Fibroblast of skin of back (primary cell): Measurements from ENCODE around the gene TMC7. TPM values are rescaled to one million over a fixed set of nuclear protein-coding genes. Genes with fewer than 3 reads are reported as not detected.
"Not testable (repeated sequence)": the region's sequence is repeated elsewhere in the genome, so short reads cannot be mapped to it uniquely, and the experiment has no call there.

Source experiments
- DNase-seq: peaks from one replicate; pipeline ENCODE4 v3.0.0-alpha.2; 2013
- polyA plus RNA-seq, 2 experiments: library from polyadenylated mRNA; unstranded; fragments of 120-200 nt; gene quantifications; one replicate each; pipeline ENCODE4 v1.2.1, GENCODE V29; 2013; ENCODE audit not compliant: insufficient read length in 2 of 2

TMC7 gene
- 0.54 TPM for polyA plus RNA-seq (2013, experiment 1 of 2; ENCODE audit: insufficient read length)
- 0.43 TPM for polyA plus RNA-seq (2013, experiment 2 of 2; ENCODE audit: insufficient read length)

DNA sequence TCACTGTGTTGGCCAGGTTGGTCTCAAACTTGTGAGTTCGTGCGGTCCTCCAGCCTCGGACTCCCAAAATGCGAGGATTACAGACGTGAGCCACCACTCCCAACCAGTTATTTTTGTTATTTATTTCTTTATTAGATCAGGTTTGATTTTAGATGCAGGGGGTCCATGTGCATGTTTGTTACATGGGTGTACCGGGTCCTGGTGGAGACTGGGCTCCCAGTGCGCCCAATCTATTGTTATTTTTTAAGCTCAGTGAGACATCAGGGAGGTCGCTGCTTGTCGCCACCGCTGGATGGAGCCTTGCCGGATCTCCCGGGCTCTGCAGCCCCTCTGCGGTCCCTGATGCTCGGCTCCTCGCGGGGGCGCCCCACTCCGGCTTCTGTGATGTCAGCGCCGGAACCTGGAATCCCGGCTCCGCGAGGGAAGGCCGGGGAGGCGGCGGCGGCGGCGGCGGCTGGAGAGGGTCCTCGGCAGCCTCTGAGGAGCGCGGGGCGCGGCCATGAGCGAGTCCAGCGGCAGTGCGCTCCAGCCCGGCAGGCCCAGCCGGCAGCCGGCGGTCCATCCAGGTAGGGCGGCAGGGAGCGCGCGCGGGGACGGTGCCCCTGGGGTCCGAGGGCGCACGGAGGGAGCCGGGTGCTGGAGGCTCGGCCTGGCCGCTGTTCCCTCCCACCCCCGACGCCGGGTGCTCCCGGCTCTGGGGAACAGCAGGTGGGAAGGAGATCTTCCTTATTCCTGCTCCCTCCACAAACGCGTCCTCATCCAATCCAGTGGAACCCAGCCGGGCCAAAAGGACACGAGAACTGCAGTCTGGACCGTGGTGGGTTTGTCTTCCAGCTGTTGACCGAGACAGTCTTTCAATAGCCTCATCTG, at the start of gene TMC7:
Gene TMC7 (plus strand): TSS at position 370 of the 870 bp plus-strand sequence. CDS start 130 bp downstream, at position 500.
- DNase-seq = peak; percentile 88

DNA sequence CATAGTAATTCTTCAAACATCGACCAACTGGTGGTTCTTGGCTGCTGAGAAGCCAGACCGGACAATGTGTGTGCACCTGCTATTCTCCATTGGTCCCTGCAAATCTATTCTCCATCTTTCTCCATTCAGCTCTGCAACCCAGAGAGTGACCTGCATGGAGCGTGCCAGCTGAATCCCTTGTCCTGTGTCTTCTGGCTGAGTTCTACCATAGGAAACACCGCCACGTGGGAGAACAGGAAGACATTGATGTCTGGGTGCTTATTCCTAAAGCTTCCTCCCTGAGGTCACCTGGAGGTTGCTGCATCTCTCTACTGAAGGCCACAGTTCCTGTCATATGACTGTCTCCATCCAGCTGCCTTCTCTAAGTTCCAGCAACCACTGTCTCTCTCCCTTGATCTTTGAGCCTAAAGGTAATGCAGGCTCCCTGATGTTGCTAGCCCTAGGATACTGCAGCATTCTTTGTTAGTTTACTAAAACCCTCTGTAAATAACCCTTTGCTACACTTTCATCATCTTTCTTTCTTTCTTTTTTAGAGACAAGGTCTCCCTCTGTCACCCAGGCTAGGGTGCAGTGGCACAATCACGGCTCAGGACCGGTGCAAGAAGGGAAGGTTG, 46.9 kb upstream of the TMC7 start:
- no peak for DNase-seq

DNA sequence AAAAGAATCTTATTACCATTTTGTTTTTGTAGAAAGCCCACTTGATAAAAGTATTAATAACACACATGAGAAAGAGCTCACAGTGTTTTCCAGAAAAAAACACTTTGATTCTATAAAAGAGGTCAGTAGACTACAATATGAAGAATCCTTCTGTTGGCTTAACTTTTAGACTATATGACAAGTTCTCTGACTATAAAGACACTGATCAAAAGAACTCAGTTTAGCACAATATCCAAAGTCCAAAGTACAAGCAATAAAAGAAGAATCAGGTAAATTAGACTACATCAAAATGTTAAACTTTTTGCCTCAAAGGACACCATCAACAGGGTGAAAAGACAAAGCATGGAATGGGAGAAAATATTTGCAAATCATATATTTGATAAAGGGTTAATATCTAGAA, 46.3 kb upstream of the TMC7 start:
- DNase-seq = no peak

DNA sequence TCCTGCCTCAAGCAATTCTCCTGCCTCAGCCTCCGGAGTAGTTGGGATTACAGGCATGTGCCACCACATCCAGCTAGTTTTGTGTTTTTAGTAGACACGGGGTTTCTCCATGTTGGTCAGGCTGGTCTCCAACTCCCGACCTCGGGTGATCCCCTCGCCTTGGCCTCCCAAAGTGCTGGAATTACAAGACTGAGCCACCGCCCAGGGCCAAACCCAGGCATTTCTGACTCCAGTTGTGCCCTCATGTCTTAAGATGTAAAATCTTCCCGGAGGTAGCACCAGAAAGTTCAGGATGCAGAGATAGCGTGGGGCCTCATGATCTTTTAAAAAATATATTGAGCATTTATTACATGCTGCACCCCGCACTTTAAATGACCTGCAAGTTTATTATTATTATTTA, 44.7 kb upstream of the TMC7 start:
- DNase-seq = no peak

DNA sequence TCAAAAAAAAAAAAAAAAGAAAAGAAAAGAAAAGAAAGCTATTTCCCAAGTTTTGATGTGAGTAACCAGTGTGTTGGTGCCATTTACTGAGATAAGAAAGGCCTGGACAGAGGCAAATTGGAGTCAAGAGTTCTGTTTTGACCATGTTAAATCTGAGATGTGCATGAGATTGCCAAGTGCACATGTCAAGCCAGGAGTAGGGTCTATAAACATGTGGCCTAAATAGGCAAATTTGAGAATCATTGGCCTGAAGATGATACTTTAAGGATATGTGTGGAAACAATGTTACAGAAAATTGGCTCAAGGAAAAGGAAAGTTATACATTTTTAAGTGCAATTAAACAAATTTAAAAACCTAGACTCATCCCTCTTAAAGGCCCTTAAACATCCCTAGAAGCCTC, 42.3 kb upstream of the TMC7 start:
- no peak for DNase-seq

DNA sequence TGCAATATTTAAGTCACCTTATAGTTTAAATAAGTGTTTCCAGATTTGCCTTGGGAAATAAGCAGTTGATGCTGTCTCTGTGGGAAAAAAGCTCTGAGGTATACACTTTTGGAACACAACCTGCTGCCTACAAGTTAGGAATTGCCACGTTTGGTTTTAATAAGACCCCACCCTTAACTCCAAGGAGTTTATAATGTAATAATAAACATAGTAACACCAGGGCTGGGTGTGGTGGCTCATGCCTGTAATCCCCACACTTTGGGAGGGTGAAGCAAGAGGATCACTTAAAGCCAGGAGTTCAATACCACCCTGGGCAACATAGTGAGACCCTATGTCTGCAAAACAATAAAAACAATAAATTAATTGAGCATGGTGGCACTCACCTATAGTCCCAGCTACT, 41.7 kb upstream of the TMC7 start:
- DNase-seq = no peak

DNA sequence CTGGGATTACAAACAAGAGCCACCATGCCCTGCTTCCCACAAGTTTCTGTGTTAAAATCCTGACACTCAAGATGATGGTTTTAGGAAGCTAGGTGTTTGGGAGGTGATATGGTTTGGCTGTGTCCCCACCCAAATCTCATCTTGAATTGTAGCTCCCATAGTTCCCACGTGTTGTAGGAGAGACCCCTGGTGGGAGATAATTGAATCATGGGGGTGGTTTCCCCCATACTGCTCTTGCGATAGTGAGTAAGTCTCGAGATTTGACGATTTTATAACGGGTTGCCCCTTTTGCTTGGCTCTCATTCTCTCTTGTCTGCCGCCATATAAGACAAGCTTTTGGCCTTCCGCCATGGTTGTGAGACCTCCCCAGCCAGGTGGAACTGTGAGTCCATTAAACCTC, 40.3 kb upstream of the TMC7 start:
- DNase-seq = no peak

DNA sequence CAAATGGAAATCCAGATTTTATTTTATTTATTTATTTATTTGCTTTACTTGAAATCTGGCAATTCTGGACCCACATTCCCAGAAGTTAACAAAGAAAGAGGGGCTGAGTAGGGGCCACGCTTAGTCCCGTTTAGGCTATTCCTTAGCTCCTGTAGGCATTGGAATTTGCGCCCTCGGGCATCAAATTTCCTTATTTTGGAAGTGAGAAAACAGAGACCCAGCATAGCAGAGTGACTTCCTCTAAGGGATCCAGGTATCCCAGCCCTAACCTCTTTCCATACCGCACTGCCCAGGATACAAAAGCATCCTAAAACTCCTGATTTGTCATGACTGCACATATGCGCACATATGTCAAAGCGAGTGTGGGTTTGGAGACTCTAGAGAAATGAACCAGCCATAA, 38.5 kb upstream of the TMC7 start:
- DNase-seq = no peak

DNA sequence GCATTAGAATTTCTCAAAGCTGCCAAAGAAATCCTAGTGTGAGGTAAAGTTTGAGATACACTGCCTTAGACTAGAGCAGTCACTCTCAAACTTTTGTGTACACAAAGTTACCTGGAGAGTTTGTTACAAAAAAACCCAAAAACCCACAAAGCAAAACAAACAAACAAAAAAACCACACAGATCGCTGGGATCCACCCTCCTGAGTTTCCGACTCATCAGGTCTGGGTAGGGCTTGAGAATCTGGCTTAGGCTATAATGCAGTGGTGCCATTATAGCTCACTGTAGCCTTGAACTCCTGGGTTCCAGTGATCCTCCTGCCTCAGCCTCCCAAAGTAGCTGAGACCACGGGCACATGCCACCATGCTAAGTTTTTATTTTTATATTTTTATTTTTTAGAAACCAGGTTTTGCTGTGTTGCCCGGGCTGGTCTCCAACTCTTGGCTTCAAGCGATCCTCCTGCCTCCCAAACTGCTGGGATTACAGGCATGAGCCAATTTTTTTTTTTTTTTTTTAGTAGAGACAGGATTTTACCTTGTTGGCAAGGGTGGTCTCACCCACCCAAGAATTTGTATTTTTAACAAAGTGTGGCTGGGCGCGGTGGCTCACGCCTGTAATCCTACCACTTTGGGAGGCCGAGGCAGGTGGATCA, 35.2 kb upstream of the TMC7 start:
- DNase-seq = no peak

DNA sequence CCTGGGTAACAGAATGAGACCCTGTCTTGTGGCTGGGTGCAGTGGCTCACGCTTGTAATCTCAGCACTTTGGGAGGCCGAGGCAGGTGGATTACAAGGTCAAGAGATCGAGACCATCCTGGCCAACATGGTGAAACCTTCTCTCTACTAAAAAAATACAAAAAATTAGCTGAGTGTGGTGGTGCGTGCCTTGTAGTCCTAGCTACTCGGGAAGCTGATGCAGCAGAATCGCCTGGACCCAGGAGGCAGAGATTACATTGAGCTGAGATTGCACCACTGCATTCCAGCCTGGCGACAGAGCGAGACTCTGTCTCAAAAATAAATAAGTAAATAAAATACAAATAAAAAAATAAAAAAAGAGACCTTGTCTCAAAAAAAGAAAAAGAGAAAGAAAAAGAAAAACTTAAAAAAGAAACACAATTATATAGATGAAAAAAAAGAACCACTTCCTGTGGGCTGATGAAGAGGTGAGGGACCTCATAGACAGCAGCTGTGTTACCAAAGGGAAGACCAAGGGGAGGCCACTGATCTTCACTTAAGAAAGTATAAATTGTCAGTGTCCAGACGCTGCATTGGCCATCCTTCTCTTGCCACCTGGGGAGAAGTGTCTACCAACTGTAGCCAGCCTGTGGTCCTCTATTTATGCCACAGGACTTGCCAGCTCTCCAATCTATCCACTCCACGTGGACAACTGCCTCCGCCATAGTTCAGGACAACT, 33.1 kb upstream of the TMC7 start:
- no peak for DNase-seq

DNA sequence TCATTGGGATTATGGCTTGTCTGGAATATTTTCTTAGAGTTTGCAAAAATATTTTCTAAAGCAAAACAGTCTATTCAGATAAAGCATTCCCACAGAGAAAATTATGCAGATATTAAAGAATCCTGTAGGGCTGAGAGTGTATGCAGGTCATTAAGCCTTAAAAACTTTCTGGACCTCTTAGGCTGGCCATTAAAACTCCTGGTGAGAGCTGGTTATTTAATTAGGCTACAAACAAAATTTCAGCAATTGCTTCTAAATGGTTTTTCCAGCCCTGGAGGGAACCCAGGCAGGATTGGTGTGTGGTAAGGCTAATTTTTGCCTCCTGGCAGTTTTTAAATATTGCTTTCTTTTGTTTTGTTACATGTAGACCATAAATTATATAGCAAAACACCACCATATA, 30.2 kb upstream of the TMC7 start:
- no peak for DNase-seq

DNA sequence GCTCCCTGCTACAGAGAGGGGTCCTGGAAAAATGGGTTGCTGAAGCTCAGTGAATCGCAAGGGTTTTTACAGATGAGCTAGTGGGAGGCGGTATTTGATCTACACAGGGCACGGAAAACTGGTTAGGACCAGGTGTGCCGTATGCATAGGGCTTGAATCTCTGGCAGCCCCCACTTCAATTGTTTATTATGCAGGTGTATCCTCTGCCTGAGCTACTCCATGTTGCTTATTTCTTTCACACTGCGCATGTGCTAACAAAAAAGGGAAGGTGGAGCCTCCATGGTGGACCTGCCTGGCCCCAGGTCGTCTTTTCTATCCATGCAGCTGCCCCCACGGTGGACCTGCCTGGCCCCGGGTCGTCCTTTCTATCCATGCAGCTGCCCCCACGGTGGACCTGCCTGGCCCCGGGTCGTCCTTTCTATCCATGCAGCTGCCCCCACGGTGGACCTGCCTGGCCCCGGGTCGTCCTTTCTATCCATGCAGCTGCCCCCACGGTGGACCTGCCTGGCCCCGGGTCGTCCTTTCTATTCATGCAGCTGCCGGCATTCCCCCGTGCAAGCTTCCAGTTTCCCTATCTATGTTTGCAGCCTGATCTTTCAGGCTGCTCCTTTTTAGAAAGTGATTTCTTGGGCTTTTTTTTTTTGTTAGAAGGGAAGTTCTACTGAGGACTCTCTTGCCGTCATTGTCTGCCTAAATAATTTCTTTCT, 27.7 kb upstream of the TMC7 start:
- not testable (repeated sequence) for DNase-seq

DNA sequence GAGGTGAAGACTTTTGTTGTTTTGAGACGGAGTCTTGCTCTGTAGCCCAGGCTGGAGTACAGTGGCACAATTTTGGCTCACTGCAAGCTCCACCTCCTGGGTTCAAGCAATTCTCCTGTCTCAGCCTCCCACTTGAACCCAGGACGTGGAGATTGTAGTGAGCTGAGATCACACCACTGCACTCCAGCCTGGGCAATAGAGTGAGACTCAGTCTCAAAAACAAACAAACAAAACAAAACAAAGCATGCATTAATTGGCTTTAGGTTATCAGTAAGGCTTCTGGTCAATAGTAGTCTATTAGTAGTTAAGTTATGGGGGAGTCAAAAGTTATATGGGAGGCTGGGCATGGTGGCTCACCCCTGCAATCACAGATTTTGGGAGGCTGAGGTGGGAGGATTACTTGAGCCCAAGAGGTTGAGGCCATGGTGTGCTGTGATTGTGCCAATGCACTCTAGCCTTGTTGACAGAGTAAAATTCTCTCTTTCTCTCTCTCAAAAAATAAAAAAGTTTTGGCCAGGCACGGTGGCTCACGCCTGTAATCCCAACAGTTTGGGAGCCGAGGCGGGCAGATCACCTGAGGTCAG, 27.0 kb upstream of the TMC7 start:
- not testable (repeated sequence) for DNase-seq

DNA sequence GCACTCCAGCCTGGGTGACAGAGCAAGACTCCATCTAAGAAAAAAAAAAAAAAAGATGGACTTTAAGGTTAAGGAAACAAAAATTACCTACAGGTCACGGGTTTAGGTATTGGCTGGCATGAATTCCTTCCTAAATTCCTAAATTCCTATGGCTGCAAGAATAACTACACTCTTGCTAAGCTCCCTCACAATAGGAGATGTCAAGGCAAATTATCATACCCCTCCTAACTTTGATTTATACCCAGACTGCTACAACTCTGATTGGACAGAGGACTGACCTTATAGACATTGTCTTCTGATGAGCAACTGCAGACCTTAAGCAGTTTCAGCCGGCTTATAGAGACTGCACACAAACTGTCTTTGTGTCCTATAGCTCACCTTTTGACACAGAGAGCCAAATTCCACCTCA, 25.1 kb upstream of the TMC7 start:
- peak; percentile 5 for DNase-seq

DNA sequence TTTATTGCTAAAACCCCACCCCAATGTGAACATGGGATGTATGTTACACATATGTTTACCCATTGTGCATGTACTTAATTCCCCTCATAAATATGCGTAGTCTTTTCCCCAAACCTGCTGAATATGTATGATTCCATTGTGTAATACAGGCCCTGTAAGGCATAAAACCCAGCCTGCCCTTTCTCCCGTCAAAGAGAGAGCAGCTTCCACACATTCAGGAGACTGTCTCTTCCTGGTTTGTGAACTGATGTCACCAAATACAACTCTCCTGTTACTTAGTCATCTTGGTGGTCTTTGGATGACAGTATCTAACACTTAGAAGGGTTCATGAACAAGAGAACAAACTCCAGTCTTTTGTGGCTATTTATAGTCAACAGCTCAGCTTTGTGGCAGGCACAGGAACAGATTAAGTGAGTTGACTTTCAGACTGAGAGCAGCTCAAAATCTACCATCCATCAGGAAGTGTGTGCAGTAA, 24.7 kb upstream of the TMC7 start:
- peak; percentile 46 for DNase-seq

DNA sequence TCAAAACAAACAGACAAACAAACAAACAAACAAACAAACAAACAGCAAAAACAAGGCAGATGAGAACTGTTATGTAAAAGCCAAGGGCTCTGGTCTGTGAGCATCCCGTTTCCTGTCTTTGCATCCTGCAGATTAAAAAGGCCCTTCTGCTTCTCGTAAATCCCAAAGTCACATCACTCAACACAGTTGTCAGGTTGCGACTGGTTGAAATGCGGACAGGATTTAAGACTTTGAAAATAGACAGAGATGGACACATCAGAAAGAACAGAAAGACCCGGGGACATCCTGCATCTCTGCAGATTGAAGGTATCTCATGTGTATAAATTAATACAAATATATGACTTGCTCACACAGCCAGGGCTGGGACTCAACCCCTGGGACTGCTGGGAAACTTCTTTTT, 18.2 kb upstream of the TMC7 start:
- no peak for DNase-seq

DNA sequence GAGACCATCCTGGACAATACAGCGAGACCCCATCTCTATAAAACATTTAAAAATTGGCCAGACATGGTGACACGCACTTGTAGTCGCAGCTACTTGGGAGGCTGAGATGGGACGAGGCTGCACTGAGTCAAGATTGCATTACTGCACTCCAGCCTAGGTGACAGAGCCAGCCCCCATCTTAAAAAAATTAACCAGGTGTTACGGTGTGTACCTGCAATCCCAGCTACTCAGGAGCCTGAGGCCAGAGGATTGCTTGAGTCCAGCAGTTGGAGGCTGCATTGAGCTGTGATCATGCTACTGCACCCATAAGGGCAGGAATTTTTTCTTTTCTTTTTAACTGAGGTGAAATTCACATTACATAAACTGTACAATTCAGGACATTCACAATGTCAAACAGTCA, 16.9 kb upstream of the TMC7 start:
- DNase-seq = no peak

DNA sequence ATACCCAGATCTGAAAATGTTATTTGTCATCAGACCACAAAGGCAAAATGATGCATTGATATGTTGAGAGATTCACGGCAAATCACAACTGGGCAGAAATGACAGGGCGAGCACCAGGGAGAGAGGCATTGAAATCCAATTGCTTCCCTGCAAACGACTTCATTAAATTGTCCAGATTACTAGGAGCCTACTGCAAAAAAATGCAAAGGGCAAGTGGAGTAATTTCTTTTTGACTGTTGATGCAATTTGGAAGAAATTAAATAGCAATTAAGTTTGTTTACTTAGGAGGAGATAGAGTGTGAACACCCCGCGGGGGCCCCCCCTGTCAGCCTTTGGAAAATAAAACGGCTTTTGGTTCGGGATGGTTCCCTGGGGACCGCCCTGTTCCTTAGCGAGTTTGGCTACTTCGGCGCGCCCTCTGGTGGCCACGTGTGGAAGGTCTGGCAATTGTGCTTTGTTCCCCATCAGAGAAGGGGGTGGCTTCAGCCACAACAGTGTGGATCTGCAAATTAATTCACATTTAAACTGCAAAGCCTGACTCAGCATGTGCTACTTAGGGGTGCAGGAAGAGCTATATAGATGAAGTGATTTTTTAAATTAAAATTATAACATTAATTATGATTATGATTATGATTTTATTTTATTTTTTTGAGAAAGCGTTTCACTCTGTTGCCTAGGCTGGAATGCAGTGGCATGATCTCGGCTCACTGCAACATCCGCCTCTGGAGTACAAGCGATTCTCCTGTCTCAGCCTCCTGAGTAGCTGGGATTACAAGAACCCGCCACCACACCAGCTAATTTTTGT, 14.5 kb upstream of the TMC7 start:
- DNase-seq = peak; percentile 71

DNA sequence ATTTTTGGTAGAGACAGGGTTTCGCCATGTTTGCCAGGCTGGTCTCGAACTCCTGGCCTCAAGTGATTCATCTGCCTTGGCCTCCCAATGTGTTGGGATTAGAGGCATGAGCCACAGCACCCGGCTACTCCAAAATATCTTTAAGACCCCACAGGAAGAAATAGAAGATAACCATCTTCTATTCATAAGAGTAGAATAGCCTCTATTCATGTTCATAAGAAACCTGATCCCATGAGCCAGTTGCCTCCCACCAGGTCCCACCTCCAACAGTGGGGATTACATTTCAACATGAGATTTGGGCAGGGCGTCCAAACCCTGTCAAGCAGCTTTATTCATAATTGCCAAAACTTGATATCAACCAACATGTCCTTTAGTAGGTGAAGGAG, 13.9 kb upstream of the TMC7 start:
- no peak for DNase-seq

DNA sequence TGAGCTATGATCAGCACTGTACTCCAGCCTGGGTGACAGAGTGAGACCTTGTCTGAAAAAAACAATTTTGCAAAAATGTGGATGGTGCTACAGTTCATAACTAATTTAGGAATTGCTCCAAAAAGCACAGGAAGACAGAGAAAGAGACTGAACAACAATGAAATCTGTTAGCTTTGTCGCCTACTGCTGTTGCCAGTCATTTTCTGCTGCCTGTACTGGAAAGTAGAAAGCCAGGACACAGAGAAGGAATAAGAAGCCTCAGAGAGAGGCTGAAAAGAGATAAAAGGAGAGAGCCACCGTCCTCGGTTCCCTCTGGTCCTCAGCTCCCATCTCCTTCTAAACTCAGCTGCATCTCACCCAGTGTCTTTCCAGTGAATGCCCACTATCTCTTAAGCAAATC, 8.6 kb upstream of the TMC7 start:
- no peak for DNase-seq

DNA sequence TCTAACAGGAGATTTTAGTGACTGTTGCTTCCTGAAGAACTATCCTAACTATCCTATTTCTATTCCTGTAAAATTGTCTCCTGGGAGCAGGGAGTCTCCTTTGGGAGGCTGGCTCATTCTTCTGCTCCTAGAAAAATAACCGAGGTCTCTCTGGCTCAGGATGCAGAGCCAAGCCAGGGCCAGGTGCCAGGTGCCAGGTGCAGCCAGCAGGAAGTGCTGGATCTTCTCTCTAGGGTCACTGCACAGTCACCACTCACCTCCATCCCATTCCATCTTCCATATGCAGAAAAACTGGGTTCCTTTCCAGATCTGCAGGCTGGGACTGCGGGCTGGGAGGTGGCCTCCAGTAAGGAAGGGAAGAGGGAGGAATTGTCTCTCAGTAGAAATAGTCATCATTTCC, 3.8 kb upstream of the TMC7 start:
- no peak for DNase-seq
